ENCODE measurements around the gene TAF1.

GRCh38 chrX:71378732-71379131, 12.6 kb downstream of the TAF1 start:
- TF ChIP-seq, protein P1, sequence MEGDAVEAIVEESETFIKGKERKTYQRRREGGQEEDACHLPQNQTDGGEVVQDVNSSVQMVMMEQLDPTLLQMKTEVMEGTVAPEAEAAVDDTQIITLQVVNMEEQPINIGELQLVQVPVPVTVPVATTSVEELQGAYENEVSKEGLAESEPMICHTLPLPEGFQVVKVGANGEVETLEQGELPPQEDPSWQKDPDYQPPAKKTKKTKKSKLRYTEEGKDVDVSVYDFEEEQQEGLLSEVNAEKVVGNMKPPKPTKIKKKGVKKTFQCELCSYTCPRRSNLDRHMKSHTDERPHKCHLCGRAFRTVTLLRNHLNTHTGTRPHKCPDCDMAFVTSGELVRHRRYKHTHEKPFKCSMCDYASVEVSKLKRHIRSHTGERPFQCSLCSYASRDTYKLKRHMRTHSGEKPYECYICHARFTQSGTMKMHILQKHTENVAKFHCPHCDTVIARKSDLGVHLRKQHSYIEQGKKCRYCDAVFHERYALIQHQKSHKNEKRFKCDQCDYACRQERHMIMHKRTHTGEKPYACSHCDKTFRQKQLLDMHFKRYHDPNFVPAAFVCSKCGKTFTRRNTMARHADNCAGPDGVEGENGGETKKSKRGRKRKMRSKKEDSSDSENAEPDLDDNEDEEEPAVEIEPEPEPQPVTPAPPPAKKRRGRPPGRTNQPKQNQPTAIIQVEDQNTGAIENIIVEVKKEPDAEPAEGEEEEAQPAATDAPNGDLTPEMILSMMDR (IDR thresholded peaks at IDR 0.05; ENCODE audit: insufficient read depth, low read length, poor library complexity, severe bottlenecking) = no peak
- no peak for TF ChIP-seq EZH2phosphoT487 (conservative IDR thresholded peaks at IDR 0.05; ENCODE audit: low read length)
